Cerebellar nuclear complex (tissue), 1 donor: ENCODE results near the gene HHAT.

Experiments
- DNase-seq, 2 experiments: peaks; one replicate each; lab custom pipeline; 2025; lab: John Stamatoyannopoulos, UW

HHAT gene

GRCh38 chr1:210483821-210484220, 155.1 kb downstream of the HHAT start:
- no peak for DNase-seq

DNA sequence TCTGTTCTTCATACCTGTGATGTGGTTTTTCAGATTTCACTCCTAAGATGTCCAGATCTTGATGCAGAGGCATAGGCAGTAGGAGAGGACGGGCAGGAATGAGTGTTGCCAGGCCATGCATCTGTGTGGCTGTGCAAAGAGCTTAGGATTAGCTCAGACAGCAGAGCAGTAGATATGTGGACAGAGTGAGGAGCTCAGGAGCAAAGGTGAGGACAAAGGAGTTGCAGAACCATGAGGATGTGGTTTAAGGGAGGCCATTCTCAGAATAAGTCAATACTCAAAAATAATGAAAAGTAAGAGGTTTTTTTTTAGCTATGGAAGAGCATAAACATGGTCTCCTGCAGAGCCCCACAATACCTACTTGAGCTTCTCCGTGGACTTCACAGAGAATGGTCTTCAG, 158.3 kb downstream of the HHAT start:
- no peak for DNase-seq

GRCh38 chr1:210489491-210489890, 160.8 kb downstream of the HHAT start:
- DNase-seq = peak; percentile 28 to 76

- no peak for DNase-seq
Observed at GRCh38 chr1:210490781-210491180, 162.1 kb downstream of the HHAT start.

- no peak for DNase-seq
Observed at GRCh38 chr1:210496063-210496462, 167.4 kb downstream of the HHAT start.

- DNase-seq = no peak
Observed at GRCh38 chr1:210499956-210500355, 171.3 kb downstream of the HHAT start.

DNA sequence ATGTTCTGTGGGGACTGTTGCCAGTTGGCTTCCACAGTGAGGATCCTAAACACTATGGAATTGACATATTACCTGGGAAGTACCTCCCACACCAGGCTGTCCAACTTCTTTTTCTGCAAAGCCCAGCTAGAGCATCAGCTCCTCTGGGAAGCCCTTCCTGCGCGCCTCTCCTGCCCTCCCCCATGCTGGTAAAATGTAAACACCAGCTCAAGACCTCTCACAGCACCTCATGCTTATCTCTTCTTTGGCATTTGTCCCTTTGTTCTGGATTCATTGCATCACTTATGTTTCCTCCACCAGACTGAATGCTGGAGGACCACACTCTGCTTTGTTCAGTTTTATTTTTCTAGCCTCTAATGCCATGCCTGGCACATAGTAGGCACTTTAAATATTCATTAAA, 172.1 kb downstream of the HHAT start:
- DNase-seq = no peak

GRCh38 chr1:210504286-210504685, 175.6 kb downstream of the HHAT start:
- DNase-seq = no peak

DNA sequence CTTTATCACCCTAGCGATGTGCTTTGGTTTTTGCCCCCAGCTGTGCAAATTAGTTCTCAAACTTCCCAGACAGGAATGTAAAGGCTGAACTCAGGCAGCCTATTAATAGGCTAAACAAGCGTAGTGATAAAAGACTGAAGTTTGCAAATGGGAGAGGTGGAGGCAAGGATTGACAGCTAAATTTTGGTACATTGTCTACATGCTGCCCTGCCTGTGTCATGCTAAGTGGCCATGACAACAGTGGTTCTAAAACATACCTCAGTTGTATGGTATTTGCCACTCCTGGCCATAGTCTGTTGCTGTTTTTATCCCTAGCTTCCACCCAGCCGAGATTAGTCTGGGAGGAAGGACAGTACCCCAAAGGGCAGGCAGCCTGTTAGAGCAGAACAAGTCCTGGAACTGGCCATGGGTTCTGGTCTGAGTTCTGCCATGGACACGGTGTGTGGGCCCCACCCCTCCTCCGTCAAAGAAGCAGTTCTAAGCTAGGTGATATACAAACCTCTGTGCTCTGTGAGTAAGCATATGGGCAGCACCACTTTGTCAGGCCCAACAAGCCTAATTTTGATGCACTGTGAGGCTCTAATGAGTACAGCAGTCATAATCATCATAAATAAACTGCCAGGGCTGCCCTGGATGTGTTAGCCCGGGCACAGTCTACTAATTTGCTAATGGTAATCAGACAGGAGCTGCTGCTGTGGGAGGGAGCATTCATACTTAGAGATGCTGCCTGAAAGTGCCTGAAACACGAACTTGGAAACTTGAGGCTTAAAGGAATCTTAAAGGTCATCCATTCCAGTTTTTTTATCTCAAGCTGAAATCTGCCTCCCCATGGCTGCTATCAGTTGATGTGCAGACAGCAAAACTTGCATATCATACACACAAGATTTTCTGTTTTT, 177.1 kb downstream of the HHAT start:
- no peak for DNase-seq

- no peak for DNase-seq
Observed at GRCh38 chr1:210506689-210507088, 178.0 kb downstream of the HHAT start.

DNA sequence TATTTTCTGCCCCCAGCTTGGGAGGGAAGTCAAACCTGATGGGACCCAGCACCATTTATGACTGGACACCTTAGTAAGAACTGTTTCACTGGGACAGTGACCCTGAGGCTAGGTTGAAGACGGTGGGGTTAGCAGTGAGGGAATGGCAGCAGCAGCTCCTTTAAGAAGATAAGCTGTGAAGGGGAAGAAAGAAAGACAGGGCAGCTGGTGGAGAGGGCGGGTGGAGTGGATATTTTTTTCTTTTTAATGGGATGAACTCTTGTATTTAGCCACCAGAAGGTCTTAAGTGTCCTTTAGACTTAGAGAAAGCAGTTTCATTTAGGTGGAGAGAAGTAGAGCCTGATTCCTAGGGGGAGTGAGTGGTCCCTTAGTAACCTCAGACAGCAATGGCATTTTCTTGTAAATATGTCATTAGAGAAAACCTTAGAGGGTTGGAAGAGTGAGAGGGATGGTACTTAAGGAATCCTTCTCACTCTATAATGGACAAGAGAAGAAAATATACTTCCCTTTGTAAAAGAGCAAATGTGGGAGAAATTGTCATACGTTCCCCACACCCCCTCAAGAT, 187.5 kb downstream of the HHAT start:
- no peak for DNase-seq

- no peak for DNase-seq
Observed at GRCh38 chr1:210516697-210517459, 188.2 kb downstream of the HHAT start.

GRCh38 chr1:210523830-210524229, 195.1 kb downstream of the HHAT start:
- DNase-seq = no peak

GRCh38 chr1:210525716-210526454, 197.2 kb downstream of the HHAT start:
- no peak for DNase-seq

GRCh38 chr1:210527091-210527490, 198.4 kb downstream of the HHAT start:
- DNase-seq = no peak

- DNase-seq = no peak
Observed at GRCh38 chr1:210531475-210532222, 202.9 kb downstream of the HHAT start.

DNA sequence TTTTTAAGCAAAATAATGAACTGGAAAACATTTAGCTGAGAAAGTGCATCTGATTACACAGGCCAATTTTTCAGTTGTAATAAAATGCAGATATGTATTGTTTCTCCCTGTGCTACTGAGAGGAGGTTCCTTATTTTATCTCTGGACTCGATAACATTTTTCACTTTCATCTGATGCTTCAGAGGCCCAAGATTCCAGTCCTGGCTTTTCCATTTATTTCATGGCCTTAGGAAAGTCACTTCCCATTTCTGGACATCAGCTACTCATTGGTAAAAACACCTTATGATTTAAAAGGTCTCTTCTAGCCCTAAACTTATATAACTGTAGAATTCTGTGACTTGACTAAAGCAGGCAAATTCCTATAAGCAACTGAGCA, 203.5 kb downstream of the HHAT start:
- no peak for DNase-seq

DNA sequence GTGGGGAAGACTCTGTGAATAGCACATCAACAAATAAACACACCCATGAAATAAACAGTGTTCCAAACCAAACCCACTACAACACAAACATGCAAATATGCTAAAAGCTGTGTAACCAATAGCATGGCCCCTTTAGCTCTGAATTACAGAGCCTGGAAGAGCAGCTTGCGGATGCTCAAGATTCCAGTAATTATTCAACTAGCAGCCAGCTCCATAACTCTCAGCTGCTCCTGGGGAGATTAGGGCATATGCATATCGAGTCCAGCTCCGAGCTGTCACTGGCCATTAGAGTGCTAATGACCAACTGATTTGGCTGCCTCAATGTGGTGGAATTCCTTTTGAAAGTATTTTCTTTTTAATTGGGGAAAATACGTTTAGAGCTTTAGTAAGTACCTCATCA, 207.1 kb downstream of the HHAT start:
- no peak for DNase-seq

DNA sequence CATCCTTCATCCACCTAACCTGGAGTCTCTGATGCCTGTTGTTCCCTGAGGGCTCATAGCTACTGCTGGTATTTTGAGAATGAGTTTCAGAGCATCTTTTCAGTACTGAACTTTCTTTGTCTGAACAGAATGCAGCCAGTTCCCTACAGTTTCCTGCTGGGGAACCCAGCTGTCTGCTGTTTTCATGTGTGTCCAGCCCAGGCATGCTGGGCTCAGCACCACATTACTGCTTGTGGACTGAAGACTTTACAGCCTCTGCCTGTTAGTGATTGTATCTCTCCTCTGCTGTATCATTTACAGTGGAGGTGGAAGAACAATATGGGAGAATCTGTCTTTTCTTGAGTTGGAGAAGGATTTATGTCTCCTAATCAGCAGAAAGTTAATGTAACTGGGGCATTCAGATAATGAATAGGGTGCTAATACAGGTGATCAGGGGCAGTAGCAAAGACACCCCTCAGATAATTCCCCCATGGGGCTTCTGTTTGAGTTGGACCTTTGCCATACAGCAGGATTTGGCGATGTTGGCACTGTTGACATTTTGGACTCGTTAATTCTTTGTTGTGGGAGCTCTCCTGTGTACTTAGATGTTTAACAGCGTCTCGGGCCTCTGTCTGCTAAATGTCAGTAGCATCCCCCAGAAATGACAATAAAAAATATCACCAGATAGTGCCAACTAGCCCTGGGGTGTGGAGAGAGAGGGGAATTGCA, 207.7 kb downstream of the HHAT start:
- DNase-seq = no peak

- no peak for DNase-seq
Observed at GRCh38 chr1:210540288-210540687, 211.6 kb downstream of the HHAT start.
